Fibroblast of skin of right biceps (primary cell): Measurements from ENCODE around the gene GALNT2.

Source experiments
- DNase-seq: peaks from one replicate; pipeline ENCODE4 v3.0.0-alpha.2; 2013

The GALNT2 gene

GRCh38 chr1:230117694-230118093 is 50.7 kb downstream of the GALNT2 start:
- DNase-seq, result no peak

- DNase-seq, result no peak
Measured at GRCh38 chr1:230119340-230119739, 52.3 kb downstream of the GALNT2 start.

GRCh38 chr1:230120289-230120920 is 53.4 kb downstream of the GALNT2 start:
- DNase-seq, result no peak

- no peak for DNase-seq
Measured at GRCh38 chr1:230120921-230121381, 53.9 kb downstream of the GALNT2 start.

- no peak for DNase-seq
Measured at GRCh38 chr1:230121950-230122349, 54.9 kb downstream of the GALNT2 start.

- peak; percentile 65 for DNase-seq
Measured at GRCh38 chr1:230122366-230123279, 55.6 kb downstream of the GALNT2 start.

GRCh38 chr1:230123280-230124185 is 56.5 kb downstream of the GALNT2 start:
- peak; percentile 36 for DNase-seq

GRCh38 chr1:230124186-230125128 is 57.4 kb downstream of the GALNT2 start:
- DNase-seq, result peak; percentile 62

- DNase-seq, result no peak
Measured at GRCh38 chr1:230125141-230125540, 58.1 kb downstream of the GALNT2 start.

- DNase-seq, result peak; percentile 63
Measured at GRCh38 chr1:230125640-230126528, 58.8 kb downstream of the GALNT2 start.

- DNase-seq, result no peak
Measured at GRCh38 chr1:230126529-230127104, 59.6 kb downstream of the GALNT2 start.

- no peak for DNase-seq
Measured at GRCh38 chr1:230127105-230128054, 60.3 kb downstream of the GALNT2 start.

- DNase-seq, result peak; percentile 41
Measured at GRCh38 chr1:230128569-230129285, 61.7 kb downstream of the GALNT2 start.

GRCh38 chr1:230129341-230129740 is 62.3 kb downstream of the GALNT2 start:
- DNase-seq, result no peak

GRCh38 chr1:230130172-230130944 is 63.3 kb downstream of the GALNT2 start:
- DNase-seq, result no peak

GRCh38 chr1:230131457-230131856 is 64.4 kb downstream of the GALNT2 start:
- DNase-seq, result no peak

- no peak for DNase-seq
Measured at GRCh38 chr1:230132758-230133157, 65.7 kb downstream of the GALNT2 start.

- DNase-seq, result no peak
Measured at GRCh38 chr1:230135726-230136125, 68.7 kb downstream of the GALNT2 start.
